DND-41 (cell line): ENCODE results near the gene PTGES2.

ENCODE experiments used
- CTCF ChIP-seq: IDR thresholded peaks from 2 replicates; pipeline ENCODE4 v1.5.1; 2012; ENCODE audit warnings: borderline replicate concordance, low read length, moderate library complexity, mild to moderate bottlenecking; ENCODE audit not compliant: poor library complexity, severe bottlenecking; ENCODE audit errors: extremely low read depth
- EZH2 ChIP-seq: IDR thresholded peaks from 3 replicates; pipeline ENCODE4 v1.6.1; 2012; ENCODE audit warnings: borderline replicate concordance, low read depth, mild to moderate bottlenecking, moderate library complexity, low read length, inconsistent platforms; ENCODE audit not compliant: severe bottlenecking

- TF ChIP-seq CTCF (no peak), EZH2 (no peak)
Measured at GRCh38 chr9:128151309-128152132, 24.0 kb upstream of the PTGES2 start.
